Epithelial cell of prostate (primary cell): ENCODE data around the gene SDHC.
"Not testable (repeated sequence)": the region's sequence is repeated elsewhere in the genome, so short reads cannot be mapped to it uniquely, and the experiment has no call there.

ENCODE experiments used
- DNase-seq: peaks from one replicate; pipeline ENCODE4 v3.0.0-alpha.2; 2011; ENCODE audit warnings: low read depth, low spot score
- H3K27ac ChIP-seq: fragments of 450-650 bp; 2 replicates; pipeline ENCODE4 v1.5.1; 2017; ENCODE audit warnings: mild to moderate bottlenecking

Gene SDHC

GRCh38 chr1:161381707-161382106 is 67.5 kb downstream of the SDHC start:
- H3K27ac ChIP-seq, result peak overlapping the region; percentile 89
- DNase-seq, result no peak

- no peak for DNase-seq
- H3K27ac ChIP-seq, result peak overlapping the region; percentile 89
Observed at GRCh38 chr1:161382214-161383019, 68.2 kb downstream of the SDHC start.

GRCh38 chr1:161388639-161389038 is 74.5 kb downstream of the SDHC start:
- H3K27ac ChIP-seq, result no peak overlapping the region
- DNase-seq, result no peak

- peak overlapping the region; percentile 83 for H3K27ac ChIP-seq
- DNase-seq, result not testable (repeated sequence)
Observed at GRCh38 chr1:161389158-161389557, 75.0 kb downstream of the SDHC start.

- peak overlapping the region; percentile 83 for H3K27ac ChIP-seq
- peak; percentile 85 for DNase-seq
Observed at GRCh38 chr1:161389691-161390558, 75.7 kb downstream of the SDHC start.

- H3K27ac ChIP-seq, result peak overlapping the region; percentile 83
- DNase-seq, result no peak
Observed at GRCh38 chr1:161390559-161390858, 76.3 kb downstream of the SDHC start.

GRCh38 chr1:161391136-161391535 is 77.0 kb downstream of the SDHC start:
- not testable (repeated sequence) for H3K27ac ChIP-seq, DNase-seq

GRCh38 chr1:161391611-161392010 is 77.4 kb downstream of the SDHC start:
- no peak for DNase-seq
- H3K27ac ChIP-seq, result no peak overlapping the region

- H3K27ac ChIP-seq, result no peak overlapping the region
- DNase-seq, result no peak
Observed at GRCh38 chr1:161393151-161393550, 79.0 kb downstream of the SDHC start.

- DNase-seq, H3K27ac ChIP-seq: not testable (repeated sequence)
Observed at GRCh38 chr1:161397038-161397437, 82.9 kb downstream of the SDHC start.

- no peak for DNase-seq
- H3K27ac ChIP-seq, result peak overlapping the region; percentile 99
Observed at GRCh38 chr1:161398900-161399256, 84.7 kb downstream of the SDHC start.

- DNase-seq, result peak; percentile 44
- H3K27ac ChIP-seq, result peak overlapping the region; percentile 99
Observed at GRCh38 chr1:161399257-161399998, 85.2 kb downstream of the SDHC start.

GRCh38 chr1:161402446-161402845 is 88.3 kb downstream of the SDHC start:
- no peak overlapping the region for H3K27ac ChIP-seq
- no peak for DNase-seq

GRCh38 chr1:161404051-161404597 is 89.9 kb downstream of the SDHC start:
- no peak for DNase-seq
- H3K27ac ChIP-seq, result no peak overlapping the region

GRCh38 chr1:161406551-161406950 is 92.4 kb downstream of the SDHC start:
- not testable (repeated sequence) for DNase-seq, H3K27ac ChIP-seq

- no peak overlapping the region for H3K27ac ChIP-seq
- no peak for DNase-seq
Observed at GRCh38 chr1:161407451-161407985, 93.3 kb downstream of the SDHC start.

- no peak for DNase-seq
- no peak overlapping the region for H3K27ac ChIP-seq
Observed at GRCh38 chr1:161408429-161409052, 94.4 kb downstream of the SDHC start.

GRCh38 chr1:161409848-161410635 is 95.9 kb downstream of the SDHC start:
- not testable (repeated sequence) for DNase-seq, H3K27ac ChIP-seq

- not testable (repeated sequence) for H3K27ac ChIP-seq, DNase-seq
Observed at GRCh38 chr1:161410636-161410970, 96.4 kb downstream of the SDHC start.
